ENCODE data around the gene PIGV. TPM values are rescaled to one million over a fixed set of nuclear protein-coding genes. Genes with fewer than 3 reads are reported as not detected.

PIGV gene
- total RNA-seq, 2 experiments from 2014 or later, result 19.9 to 20.3 TPM

- H3K4me3 Mint-ChIP-seq, result no peak overlapping the region
- ATAC-seq, result no peak
- DNase-seq, result no peak
- H3K9me3 Mint-ChIP-seq (ENCODE audit: insufficient read depth), result no peaks in the 10 kb centered on the region
- no peak overlapping the region for H3K27ac Mint-ChIP-seq
- peaks cover 10% of the 10 kb centered on the region for H3K4me1 Mint-ChIP-seq (ENCODE audit: low read depth)
- ChIA-PET CTCF (interaction anchor here (1.6 kb wide), 1 partner anchor 14 kb away, joined by 5 read pairs; no protein-coding TSS in a partner anchor), POLR2A (no interaction called here)
- H3K27me3 Mint-ChIP-seq (ENCODE audit: low read depth), result no peaks in the 10 kb centered on the region
- H3K36me3 Mint-ChIP-seq (ENCODE audit: low read depth), result peaks cover 88% of the 10 kb centered on the region
These were observed 13.3 kb upstream of the PIGV start for GRCh38 chr1:26774462-26774861.

DNA sequence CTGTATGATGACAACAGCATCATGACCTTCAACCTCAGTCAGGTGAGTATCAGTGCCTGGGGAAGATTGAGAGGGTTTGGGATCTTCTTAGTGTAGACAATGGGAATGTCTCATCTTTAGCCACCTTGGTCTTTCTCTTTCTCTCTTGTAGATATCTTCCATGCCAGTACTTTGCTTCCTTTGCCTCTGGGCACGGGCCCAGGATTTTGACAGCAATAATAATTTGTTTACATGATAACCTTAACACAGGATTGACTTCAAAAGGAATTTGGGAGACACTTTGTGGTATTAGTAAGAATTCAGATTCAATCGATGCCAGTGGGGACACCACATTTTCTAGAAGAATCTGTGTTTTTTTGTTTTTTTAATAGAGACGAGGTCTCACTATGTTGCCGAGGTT is 12.1 kb upstream of the PIGV start:
- H3K4me3 Mint-ChIP-seq, result no peak overlapping the region
- peaks cover 12% of the 10 kb centered on the region for H3K4me1 Mint-ChIP-seq (ENCODE audit: low read depth)
- DNase-seq, result no peak
- no peak for ATAC-seq
- peak overlapping the region; percentile 33 for H3K27ac Mint-ChIP-seq
- H3K36me3 Mint-ChIP-seq (ENCODE audit: low read depth), result peaks cover 85% of the 10 kb centered on the region
- no peaks in the 10 kb centered on the region for H3K27me3 Mint-ChIP-seq (ENCODE audit: low read depth)
- ChIA-PET CTCF (interaction anchor here (1.6 to 2.4 kb wide), 2 partner anchors 10 to 13 kb away, joined by 5 to 10 read pairs; no protein-coding TSS in a partner anchor), POLR2A (no interaction called here)
- H3K9me3 Mint-ChIP-seq (ENCODE audit: insufficient read depth), result no peaks in the 10 kb centered on the region

- ChIA-PET CTCF (interaction anchor here (1.0 to 4.1 kb wide), 3 partner anchors 10 to 176 kb away, joined by 3 to 41 read pairs (median 5); partner anchors contain the start of gene PIGV), POLR2A (interaction anchor here (1.1 to 2.2 kb wide), 2 partner anchors 9 to 81 kb away, joined by 5 to 11 read pairs; partner anchors contain the start of gene PIGV)
- Mint-ChIP-seq H3K4me3 (no peak overlapping the region), H3K27ac (no peak overlapping the region), H3K9me3 (ENCODE audit: insufficient read depth) (no peaks in the 10 kb centered on the region), H3K4me1 (ENCODE audit: low read depth) (peaks cover 33% of the 10 kb centered on the region), H3K27me3 (ENCODE audit: low read depth) (no peaks in the 10 kb centered on the region), H3K36me3 (ENCODE audit: low read depth) (peaks cover 82% of the 10 kb centered on the region)
- ATAC-seq, result no peak
- DNase-seq, result no peak
These were observed 8.6 kb upstream of the PIGV start for GRCh38 chr1:26779098-26779668.

DNA sequence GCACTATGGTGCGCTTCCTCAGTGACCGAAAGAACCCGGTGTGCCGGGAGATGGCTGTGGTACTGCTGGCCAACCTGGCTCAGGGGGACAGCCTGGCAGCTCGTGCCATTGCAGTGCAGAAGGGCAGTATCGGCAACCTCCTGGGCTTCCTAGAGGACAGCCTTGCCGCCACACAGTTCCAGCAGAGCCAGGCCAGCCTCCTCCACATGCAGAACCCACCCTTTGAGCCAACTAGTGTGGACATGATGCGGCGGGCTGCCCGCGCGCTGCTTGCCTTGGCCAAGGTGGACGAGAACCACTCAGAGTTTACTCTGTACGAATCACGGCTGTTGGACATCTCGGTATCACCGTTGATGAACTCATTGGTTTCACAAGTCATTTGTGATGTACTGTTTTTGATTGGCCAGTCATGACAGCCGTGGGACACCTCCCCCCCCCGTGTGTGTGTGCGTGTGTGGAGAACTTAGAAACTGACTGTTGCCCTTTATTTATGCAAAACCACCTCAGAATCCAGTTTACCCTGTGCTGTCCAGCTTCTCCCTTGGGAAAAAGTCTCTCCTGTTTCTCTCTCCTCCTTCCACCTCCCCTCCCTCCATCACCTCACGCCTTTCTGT is 7.3 kb upstream of the PIGV start:
- Mint-ChIP-seq H3K9me3 (ENCODE audit: insufficient read depth) (no peaks in the 10 kb centered on the region), H3K4me3 (no peak overlapping the region), H3K27ac (no peak overlapping the region), H3K36me3 (ENCODE audit: low read depth) (peaks cover 71% of the 10 kb centered on the region), H3K27me3 (ENCODE audit: low read depth) (no peaks in the 10 kb centered on the region), H3K4me1 (ENCODE audit: low read depth) (peaks cover 45% of the 10 kb centered on the region)
- ChIA-PET POLR2A (interaction anchor here (1.1 kb wide), 1 partner anchor 83 kb away, joined by 5 read pairs; no protein-coding TSS in a partner anchor), CTCF (no interaction called here)
- ATAC-seq (no peak), DNase-seq (no peak)

GRCh38 chr1:26781206-26781825 is 6.4 kb upstream of the PIGV start:
- no peaks in the 10 kb centered on the region for H3K9me3 Mint-ChIP-seq (ENCODE audit: insufficient read depth)
- H3K4me1 Mint-ChIP-seq (ENCODE audit: low read depth), result peaks cover 54% of the 10 kb centered on the region
- no peak for DNase-seq
- peaks cover 64% of the 10 kb centered on the region for H3K36me3 Mint-ChIP-seq (ENCODE audit: low read depth)
- CTCF ChIA-PET, result interaction anchor here (1.0 to 3.0 kb wide), 3 partner anchors 9 to 179 kb away, joined by 3 to 6 read pairs (median 5); no protein-coding TSS in a partner anchor
- no peak overlapping the region for H3K27ac Mint-ChIP-seq
- H3K27me3 Mint-ChIP-seq (ENCODE audit: low read depth), result no peaks in the 10 kb centered on the region
- H3K4me3 Mint-ChIP-seq, result no peak overlapping the region
- POLR2A ChIA-PET, result no interaction called here
- ATAC-seq, result no peak

- Mint-ChIP-seq H3K4me3 (no peak overlapping the region), H3K27ac (peak overlapping the region; percentile 13), H3K27me3 (ENCODE audit: low read depth) (no peaks in the 10 kb centered on the region), H3K36me3 (ENCODE audit: low read depth) (peaks cover 59% of the 10 kb centered on the region), H3K4me1 (ENCODE audit: low read depth) (peaks cover 66% of the 10 kb centered on the region), H3K9me3 (ENCODE audit: insufficient read depth) (no peaks in the 10 kb centered on the region)
- CTCF ChIA-PET, result interaction anchor here (1.0 to 3.0 kb wide), 3 partner anchors 7 to 180 kb away, joined by 3 to 6 read pairs (median 5); no protein-coding TSS in a partner anchor
- POLR2A ChIA-PET, result no interaction called here
- no peak for ATAC-seq
- no peak for DNase-seq
These were observed 5.1 kb upstream of the PIGV start for GRCh38 chr1:26782521-26783212.

GRCh38 chr1:26783646-26784022 is 4.1 kb upstream of the PIGV start:
- peaks cover 54% of the 10 kb centered on the region for H3K36me3 Mint-ChIP-seq (ENCODE audit: low read depth)
- POLR2A ChIA-PET, result interaction anchor here (1.1 to 8.3 kb wide), 2 partner anchors 86 to 179 kb away, joined by 3 to 325 read pairs; partner anchors contain the start of gene ARID1A
- H3K27ac Mint-ChIP-seq, result peak overlapping the region; percentile 41
- H3K4me1 Mint-ChIP-seq (ENCODE audit: low read depth), result peaks cover 67% of the 10 kb centered on the region
- H3K4me3 Mint-ChIP-seq, result no peak overlapping the region
- CTCF ChIA-PET, result interaction anchor here (0.8 to 3.0 kb wide), 2 partner anchors 25 to 181 kb away, joined by 3 to 6 read pairs; no protein-coding TSS in a partner anchor
- DNase-seq (no peak), ATAC-seq (no peak)
- H3K27me3 Mint-ChIP-seq (ENCODE audit: low read depth), result no peaks in the 10 kb centered on the region
- no peaks in the 10 kb centered on the region for H3K9me3 Mint-ChIP-seq (ENCODE audit: insufficient read depth)

GRCh38 chr1:26784023-26784871 is 3.5 kb upstream of the PIGV start:
- no peak for DNase-seq
- H3K4me1 Mint-ChIP-seq (ENCODE audit: low read depth), result peaks cover 70% of the 10 kb centered on the region
- H3K27me3 Mint-ChIP-seq (ENCODE audit: low read depth), result no peaks in the 10 kb centered on the region
- H3K9me3 Mint-ChIP-seq (ENCODE audit: insufficient read depth), result no peaks in the 10 kb centered on the region
- no peak for ATAC-seq
- ChIA-PET POLR2A (interaction anchor here (1.1 to 8.3 kb wide), 3 partner anchors 49 to 179 kb away, joined by 3 to 325 read pairs (median 5); partner anchors contain the start of gene ARID1A), CTCF (interaction anchor here (0.8 to 8.9 kb wide), 5 partner anchors 26 to 182 kb away, joined by 3 to 334 read pairs (median 8); no protein-coding TSS in a partner anchor)
- H3K27ac Mint-ChIP-seq, result no peak overlapping the region
- H3K4me3 Mint-ChIP-seq, result no peak overlapping the region
- peaks cover 50% of the 10 kb centered on the region for H3K36me3 Mint-ChIP-seq (ENCODE audit: low read depth)

DNA sequence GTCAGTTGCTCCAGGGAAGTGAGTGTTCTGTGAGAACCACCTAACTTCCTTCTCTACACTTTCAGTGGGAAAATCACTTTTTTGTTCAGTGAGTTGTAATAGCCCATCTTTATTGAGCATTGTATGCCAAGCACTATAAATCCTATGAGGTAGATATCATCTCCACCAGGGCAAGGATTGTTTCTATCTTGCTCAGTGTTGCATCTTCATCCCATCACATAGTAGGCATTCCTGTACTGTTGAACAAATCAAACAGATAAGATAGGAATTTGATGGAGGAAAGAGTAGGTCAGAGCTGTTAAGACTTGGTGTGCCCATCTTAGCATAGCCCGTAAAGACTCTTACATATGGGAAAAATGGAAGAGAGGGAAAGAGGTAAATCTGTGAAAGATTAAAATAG is 2.9 kb upstream of the PIGV start:
- Mint-ChIP-seq H3K27ac (peak overlapping the region; percentile 91), H3K27me3 (ENCODE audit: low read depth) (no peaks in the 10 kb centered on the region), H3K4me1 (ENCODE audit: low read depth) (peaks cover 75% of the 10 kb centered on the region), H3K36me3 (ENCODE audit: low read depth) (peaks cover 43% of the 10 kb centered on the region), H3K9me3 (ENCODE audit: insufficient read depth) (no peaks in the 10 kb centered on the region), H3K4me3 (no peak overlapping the region)
- no peak for ATAC-seq
- ChIA-PET CTCF (interaction anchor here (2.1 to 8.9 kb wide), 3 partner anchors 48 to 181 kb away, joined by 8 to 334 read pairs (median 149); no protein-coding TSS in a partner anchor), POLR2A (interaction anchor here (1.4 to 8.3 kb wide), 3 partner anchors 19 to 88 kb away, joined by 3 to 325 read pairs (median 5); partner anchors contain the start of gene ARID1A)
- DNase-seq, result no peak

- no peak for ATAC-seq
- peak; percentile 40 for DNase-seq
- Mint-ChIP-seq H3K4me1 (ENCODE audit: low read depth) (peaks cover 83% of the 10 kb centered on the region), H3K36me3 (ENCODE audit: low read depth) (peaks cover 44% of the 10 kb centered on the region), H3K27me3 (ENCODE audit: low read depth) (no peaks in the 10 kb centered on the region), H3K27ac (peak overlapping the region; percentile 100), H3K9me3 (ENCODE audit: insufficient read depth) (no peaks in the 10 kb centered on the region), H3K4me3 (peak overlapping the region; percentile 84)
- POLR2A ChIA-PET, result interaction anchor here (0.7 to 8.3 kb wide), 12 partner anchors 14 to 285 kb away, joined by 3 to 325 read pairs (median 3); partner anchors contain the start of genes ARID1A and GPATCH3
- CTCF ChIA-PET, result interaction anchor here (0.8 to 8.9 kb wide), 13 partner anchors 9 to 369 kb away, joined by 3 to 334 read pairs (median 6); no protein-coding TSS in a partner anchor
These were observed 1.9 kb upstream of the PIGV start for GRCh38 chr1:26785611-26786436.

Data from activated CD8-positive, alpha-beta T cell treated with anti-CD3 and anti-CD28 coated beads, Interleukin-2, amount 10 ng/mL, durations not matched to agents 7 days and 5 days (primary cell).